Tibial artery (tissue), 4 donors: Measurements from ENCODE around the gene GRAMD1B.

Experiments
- DNase-seq, 2 donors: peaks; one replicate each; pipeline ENCODE4 v3.0.0-alpha.2; 2019
- H3K27ac ChIP-seq, 2 donors: fragments of 200-600 bp; sonication (generic) in 1 of 2; 1 replicate in 1 of 2; 2 replicates in 1 of 2; pipeline ENCODE4 v1.5.1; 2018 to 2019; ENCODE audit warnings: mild to moderate bottlenecking in 1 of 2
- H3K27me3 ChIP-seq, 2 donors: fragments of 200-600 bp; sonication (generic) in 1 of 2; one replicate each; pipeline versions ENCODE4 v1.5.1 to v1.6.0; 2016 to 2019
- H3K36me3 ChIP-seq, 3 donors: fragments of 200-600 bp; sonication (generic) in 2 of 3; one replicate each; pipeline ENCODE4 v1.5.1; 2016 to 2019; ENCODE audit warnings: mild to moderate bottlenecking in 2 of 3
- H3K4me1 ChIP-seq, 4 donors: fragments of 200-600 bp; sonication (generic) in 2 of 4; 1 replicate in 3 of 4; 2 replicates in 1 of 4; pipeline ENCODE4 v1.5.1; 2016 to 2019
- H3K4me3 ChIP-seq, 2 donors: fragments of 200-600 bp; sonication (generic) in 1 of 2; 1 replicate in 1 of 2; 2 replicates in 1 of 2; pipeline ENCODE4 v1.5.1; 2018 to 2019; ENCODE audit warnings: mild to moderate bottlenecking in 2 of 2
- H3K9me3 ChIP-seq, 3 donors: fragments of 200-600 bp; sonication (generic) in 1 of 3; one replicate each; pipeline ENCODE4 v1.5.1; 2016 to 2019
- CTCF ChIP-seq, 2 experiments: fragments of 200-600 bp in 1 of 2; fragments of 450-650 bp in 1 of 2; IDR thresholded peaks; one replicate each; pipeline ENCODE4 v1.5.1; 2017 to 2019; ENCODE audit warnings: antibody characterized with exemption in 2 of 2, mild to moderate bottlenecking in 1 of 2, moderate library complexity in 1 of 2
- intact Hi-C: fragments of 100-400 bp; cut with DNase I; formaldehyde crosslinking; loops from one replicate; pipeline ENCODE4 v1.15.0; 2023; ENCODE audit warnings: low total_unique reads

GRAMD1B gene

GRCh38 chr11:123484448-123484847, 54.4 kb downstream of the GRAMD1B start:
- Histone ChIP-seq H3K27me3 (peaks cover 0 to 3% of the 10 kb centered on the region in 2 donors), H3K36me3 (no peaks in the 10 kb centered on the region), H3K27ac (no peak overlapping the region), H3K4me1 (no peaks in the 10 kb centered on the region), H3K9me3 (no peaks in the 10 kb centered on the region), H3K4me3 (no peak overlapping the region)
- TF ChIP-seq CTCF (IDR thresholded peaks at IDR 0.05), result no peak
- intact Hi-C loops, result no loop called here
- DNase-seq, result no peak

GRCh38 chr11:123487157-123487744, 57.2 kb downstream of the GRAMD1B start:
- Histone ChIP-seq H3K9me3 (no peaks in the 10 kb centered on the region), H3K36me3 (no peaks in the 10 kb centered on the region), H3K27me3 (peaks cover 0 to 3% of the 10 kb centered on the region in 2 donors), H3K4me3 (no peak overlapping the region), H3K27ac (no peak overlapping the region), H3K4me1 (no peaks in the 10 kb centered on the region)
- no peak for DNase-seq
- no peak for TF ChIP-seq CTCF (IDR thresholded peaks at IDR 0.05)
- intact Hi-C loops, result no loop called here

GRCh38 chr11:123490527-123490926, 60.5 kb downstream of the GRAMD1B start:
- H3K9me3 ChIP-seq, result no peaks in the 10 kb centered on the region
- H3K4me1 ChIP-seq, result no peaks in the 10 kb centered on the region
- H3K4me3 ChIP-seq, result no peak overlapping the region
- no peak overlapping the region for H3K27ac ChIP-seq
- DNase-seq, result no peak
- no peaks in the 10 kb centered on the region for H3K36me3 ChIP-seq
- H3K27me3 ChIP-seq, result peaks cover 0 to 3% of the 10 kb centered on the region in 2 donors
- intact Hi-C loops, result no loop called here
- TF ChIP-seq CTCF (IDR thresholded peaks at IDR 0.05), result no peak

- no peak overlapping the region for H3K4me3 ChIP-seq
- no peaks in the 10 kb centered on the region for H3K9me3 ChIP-seq
- H3K4me1 ChIP-seq, result no peaks in the 10 kb centered on the region
- DNase-seq, result no peak
- H3K27ac ChIP-seq, result no peak overlapping the region
- intact Hi-C loops, result no loop called here
- TF ChIP-seq CTCF (IDR thresholded peaks at IDR 0.05), result no peak
- peaks cover 0 to 3% of the 10 kb centered on the region in 2 donors for H3K27me3 ChIP-seq
- H3K36me3 ChIP-seq, result no peaks in the 10 kb centered on the region
Observed at GRCh38 chr11:123491241-123491640, 61.2 kb downstream of the GRAMD1B start.

GRCh38 chr11:123493349-123494063, 63.4 kb downstream of the GRAMD1B start:
- H3K27me3 ChIP-seq, result peaks cover 0 to 3% of the 10 kb centered on the region in 2 donors
- no peak for TF ChIP-seq CTCF (IDR thresholded peaks at IDR 0.05)
- H3K36me3 ChIP-seq, result no peaks in the 10 kb centered on the region
- no peak for DNase-seq
- intact Hi-C loops, result no loop called here
- H3K4me1 ChIP-seq, result no peaks in the 10 kb centered on the region
- no peak overlapping the region for H3K4me3 ChIP-seq
- no peaks in the 10 kb centered on the region for H3K9me3 ChIP-seq
- no peak overlapping the region for H3K27ac ChIP-seq
